GM12878 (cell line): ENCODE measurements around the gene SLC6A2. TPM values are rescaled to one million over a fixed set of nuclear protein-coding genes. Genes with fewer than 3 reads are reported as not detected.

ENCODE experiments used
- ATAC-seq: fragments of 200-7000 bp; cut with Tn5 transposase; 3 replicates; pipeline ENCODE4 v1.9.1; 2020; ENCODE audit warnings: mild to moderate bottlenecking, moderate library complexity
- BruUV-seq: library from RNA; stranded (reverse); fragments of 400-500 nt; replicated peaks from 2 replicates; lab custom pipeline; 2021; lab: Mats Ljungman, UMichigan
- CTCF ChIA-PET: fragments of 300-600 bp; sonication (Branson Sonifier 250); formaldehyde crosslinking; extraction: SDS; loops from one replicate; lab custom pipeline; 2021; ENCODE audit warnings: inconsistent platforms; lab: Yijun Ruan, JAX
- POLR2A ChIA-PET: fragments of 350-600 bp; formaldehyde crosslinking; extraction: SDS; loops from one replicate; lab custom pipeline; 2021; ENCODE audit warnings: inconsistent platforms; lab: Charles Lee
- RAD21 ChIA-PET: fragments of 300-600 bp; sonication (Branson Sonifier 250); formaldehyde crosslinking; loops from one replicate; lab custom pipeline; 2023; ENCODE audit warnings: antibody characterized with exemption; ENCODE audit not compliant: unreplicated experiment; lab: Charles Lee
- SMC1A ChIA-PET: fragments of 300-600 bp; sonication (Branson Sonifier 250); formaldehyde crosslinking; loops from one replicate; lab custom pipeline; 2023; ENCODE audit not compliant: unreplicated experiment, uncharacterized antibody; lab: Charles Lee
- DNase-seq: peaks from one replicate; pipeline ENCODE4 v3.0.0-alpha.2; 2011; ENCODE audit warnings: low read depth, low spot score
- FAIRE-seq: peaks from 3 replicates; lab custom pipeline; 2011; peaks lifted over from hg19 to GRCh38; lab: Jason Lieb, UNC
- H2AFZ ChIP-seq: 2 replicates; pipeline ENCODE4 v1.6.0; 2011; ENCODE audit warnings: low read depth, low read length, control low read depth; ENCODE audit not compliant: control insufficient read depth
- H3K27ac ChIP-seq: 2 replicates; pipeline ENCODE4 v1.5.1; 2011; ENCODE audit warnings: control low read depth; ENCODE audit not compliant: control insufficient read depth, insufficient read depth
- H3K27me3 ChIP-seq, 2 experiments: replicated peaks in 1 of 2; 2 replicates each; pipeline versions ENCODE4 v1.6.0 to v1.6.1; 2011; ENCODE audit warnings: low read length in 1 of 2; ENCODE audit not compliant: control insufficient read depth in 2 of 2, insufficient read depth in 2 of 2
- H3K36me3 ChIP-seq, 2 experiments: 2 replicates each; pipeline ENCODE4 v1.5.1; 2011; ENCODE audit warnings: low read length in 1 of 2; ENCODE audit not compliant: control insufficient read depth in 2 of 2, insufficient read depth in 2 of 2
- H3K4me1 ChIP-seq: 2 replicates; pipeline ENCODE4 v1.6.1; 2011; ENCODE audit warnings: mild to moderate bottlenecking, low read length, moderate library complexity, mixed read lengths; ENCODE audit not compliant: control insufficient read depth, insufficient read depth
- H3K4me2 ChIP-seq: 2 replicates; pipeline ENCODE4 v1.6.0; 2011; ENCODE audit warnings: control low read depth; ENCODE audit not compliant: control insufficient read depth, insufficient read depth
- H3K4me3 ChIP-seq: fragments of 200-600 bp; sonication (generic); 2 replicates; pipeline ENCODE4 v1.5.1; 2016
- H3K79me2 ChIP-seq: 2 replicates; pipeline ENCODE4 v1.6.0; 2011; ENCODE audit warnings: low read length; ENCODE audit not compliant: control insufficient read depth, insufficient read depth
- H3K9ac ChIP-seq: 2 replicates; pipeline ENCODE4 v1.8.0; 2011; ENCODE audit warnings: low read length, control low read depth, mixed read lengths; ENCODE audit not compliant: control insufficient read depth, insufficient read depth
- H3K9me3 ChIP-seq: replicated peaks from 3 replicates; pipeline ENCODE4 v1.5.1; 2011; ENCODE audit warnings: mild to moderate bottlenecking, low read length; ENCODE audit not compliant: control insufficient read depth, insufficient read depth
- H4K20me1 ChIP-seq: 2 replicates; pipeline ENCODE4 v1.6.0; 2011; ENCODE audit not compliant: control insufficient read depth, insufficient read depth
- ATF7 ChIP-seq: fragments of 450-650 bp; IDR thresholded peaks from 2 replicates; pipeline ENCODE4 v1.6.1; 2016; ENCODE audit warnings: low read depth, mild to moderate bottlenecking
- CHD4 ChIP-seq: fragments of 200-600 bp; sonication (generic); IDR thresholded peaks from 2 replicates; pipeline ENCODE4 v1.6.1; 2016; ENCODE audit warnings: mild to moderate bottlenecking
- ETV6 ChIP-seq, 2 experiments: fragments of 450-650 bp in 1 of 2; IDR thresholded peaks in 1 of 2; conservative IDR thresholded peaks in 1 of 2; 2 replicates each; pipeline ENCODE4 v1.6.1; 2014; ENCODE audit warnings: antibody characterized with exemption in 1 of 2, borderline replicate concordance in 1 of 2, low read depth in 1 of 2, mild to moderate bottlenecking in 1 of 2, moderate library complexity in 1 of 2
- IKZF2 ChIP-seq, 2 experiments: fragments of 450-650 bp; IDR thresholded peaks; 2 replicates each; pipeline ENCODE4 v1.6.1; 2017; ENCODE audit warnings: mild to moderate bottlenecking in 2 of 2, moderate library complexity in 2 of 2
- MEF2A ChIP-seq: IDR thresholded peaks from 2 replicates; pipeline ENCODE4 v1.6.1; 2011; ENCODE audit warnings: low read depth, mild to moderate bottlenecking, low read length, moderate library complexity; ENCODE audit not compliant: insufficient read depth
- MEF2B ChIP-seq: fragments of 450-650 bp; IDR thresholded peaks from 2 replicates; pipeline ENCODE4 v1.6.1; 2018; ENCODE audit warnings: mild to moderate bottlenecking, moderate library complexity; ENCODE audit not compliant: partially characterized antibody, poor library complexity, severe bottlenecking
- MTA2 ChIP-seq: fragments of 450-650 bp; IDR thresholded peaks from 2 replicates; pipeline ENCODE4 v1.6.1; 2016; ENCODE audit warnings: low read depth, mild to moderate bottlenecking, moderate library complexity
- MYB ChIP-seq: fragments of 150-350 bp; IDR thresholded peaks from 2 replicates; pipeline ENCODE4 v1.6.1; 2014; ENCODE audit warnings: mild to moderate bottlenecking, low read depth, low read length, borderline replicate concordance
- NR2C1 ChIP-seq: fragments of 450-650 bp; IDR thresholded peaks from 2 replicates; pipeline ENCODE4 v1.6.1; 2017; ENCODE audit warnings: antibody characterized with exemption, mild to moderate bottlenecking, moderate library complexity
- POU2F2 ChIP-seq: IDR thresholded peaks from 3 replicates; pipeline ENCODE4 v1.6.1; 2011; ENCODE audit warnings: low read depth, mild to moderate bottlenecking, low read length, borderline replicate concordance
- SPI1 ChIP-seq: IDR thresholded peaks from 2 replicates; pipeline ENCODE4 v1.6.1; 2011; ENCODE audit warnings: low read depth, mild to moderate bottlenecking, low read length, moderate library complexity, borderline replicate concordance; ENCODE audit not compliant: insufficient read depth
- TAF1 ChIP-seq: IDR thresholded peaks from 2 replicates; pipeline ENCODE4 v1.6.1; 2011; ENCODE audit warnings: mild to moderate bottlenecking, low read depth, low read length, borderline replicate concordance
- TCF12 ChIP-seq: IDR thresholded peaks from 2 replicates; pipeline ENCODE4 v1.6.1; 2011; ENCODE audit warnings: low read depth, mild to moderate bottlenecking, low read length
- ZNF274 ChIP-seq: IDR thresholded peaks from one replicate; pipeline ENCODE4 v1.8.0; 2011; ENCODE audit not compliant: insufficient read length, insufficient read depth
- ZZZ3 ChIP-seq: IDR thresholded peaks from 2 replicates; pipeline ENCODE4 v1.6.1; 2011; ENCODE audit warnings: low read depth; ENCODE audit not compliant: control insufficient read depth, insufficient read length
- WGBS: methylation state at CpG from one replicate; pipeline ENCODE4 v1.1.6; 2016; ENCODE audit warnings: low lambda C conversion rate; ENCODE audit not compliant: insufficient replicate concordance, insufficient coverage; ENCODE audit errors: missing lambda C conversion rate; 5-methylcytosine and 5-hydroxymethylcytosine counted together
- in situ Hi-C: fragments of 300-500 bp; cut with MboI; formaldehyde crosslinking; loops from 9 replicates; pipeline ENCODE4 v1.14.3; 2018; ENCODE audit warnings: mixed read lengths
- intact Hi-C: fragments of 100-400 bp; cut with micrococcal nuclease; formaldehyde crosslinking; loops from one replicate; pipeline ENCODE4 v1.14.2; 2022; ENCODE audit not compliant: unreplicated experiment
- polyA plus RNA-seq, 11 experiments: library from polyadenylated mRNA; depleted of rRNA in 4 of 11; unstranded in 6 of 11; stranded (reverse) in 5 of 11; fragments of >200 nt; fragmentation: Nextera tagmentation in 4 of 11; fragmentation: Illumina TruSeq in 1 of 11; extraction: Ambion mirVana in 4 of 11; extraction: Trizol in 1 of 11; gene quantifications; 1 replicate in 1 of 11; 2 replicates in 10 of 11; pipeline versions ENCODE4 v1.2.1 to v1.2.3, GENCODE V29; 2011 to 2016; ENCODE audit warnings: inconsistent platforms in 2 of 11, missing spikeins in 2 of 11, low read depth in 1 of 11
- total RNA-seq, 4 experiments: library from RNA; depleted of rRNA in 3 of 4; stranded (reverse); fragments of >200 nt in 3 of 4; fragmentation: Illumina TruSeq in 1 of 4; extraction: Trizol in 1 of 4; gene quantifications; 2 replicates each; pipeline versions ENCODE4 v1.2.1 to v1.2.3, GENCODE V29; 2013 to 2021
- TF ChIP-seq, protein P1 (sequence below): fragments of 450-650 bp; IDR thresholded peaks from 2 replicates; pipeline ENCODE4 v1.6.1; 2014; ENCODE audit warnings: mild to moderate bottlenecking
- TF ChIP-seq, protein P2 (sequence below): IDR thresholded peaks from 2 replicates; pipeline ENCODE4 v1.6.1; 2011; ENCODE audit warnings: low read depth, low read length, improper control_type of control experiment, borderline replicate concordance
- TF ChIP-seq, protein P3 (sequence below): fragments of 450-650 bp; formaldehyde crosslinking; IDR thresholded peaks from 2 replicates; pipeline ENCODE4 v1.4.0; 2020; ENCODE audit warnings: mild to moderate bottlenecking, moderate library complexity
- TF ChIP-seq, protein P4 (sequence below): fragments of 450-650 bp; IDR thresholded peaks from 2 replicates; pipeline ENCODE4 v1.6.1; 2017; ENCODE audit warnings: low read depth, mild to moderate bottlenecking, moderate library complexity

SLC6A2 gene
- total and polyA plus RNA-seq, 10 of the 15 experiments (the other 5 are each of a cell fraction or from before 2014, with no cell fraction given): not detected

DNA sequence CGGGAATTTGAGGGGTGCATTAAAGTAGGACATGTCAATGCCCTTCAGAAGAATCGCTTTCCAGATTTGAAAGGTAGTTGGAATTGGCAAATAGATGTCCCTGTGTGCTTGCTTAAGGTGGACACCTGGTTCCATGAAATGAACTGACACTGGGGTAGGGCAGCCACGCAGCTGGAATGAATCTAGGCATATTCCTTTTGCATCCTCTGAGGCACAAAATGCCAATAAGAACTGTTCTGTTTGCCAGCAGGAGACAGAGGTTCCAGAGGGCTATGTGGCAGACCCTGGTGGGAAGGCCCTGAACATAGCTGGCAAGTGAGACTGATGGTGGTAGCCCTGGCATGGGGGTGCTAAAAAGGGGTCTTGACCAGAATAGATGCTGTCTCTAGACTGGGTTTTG is 61.5 kb downstream of the SLC6A2 start:
- no peak for ATAC-seq
- in situ Hi-C loops: no loop called here
- no TSS peak for BruUV-seq

More for the DNA sequence above, 61.5 kb downstream of the SLC6A2 start:
- TF ChIP-seq ZNF274 (no peak), ATF7 (no peak), MTA2 (no peak), SPI1 (no peak), ETV6 (conservative IDR thresholded peaks at IDR 0.05 in 1 of 2, IDR thresholded peaks at IDR 0.05 in 1 of 2; ENCODE audit: borderline replicate concordance in 1 of 2, low read depth in 1 of 2) (no peak), TCF12 (no peak), TAF1 (no peak), NR2C1 (no peak), MYB (no peak), IKZF2 (IDR thresholded peaks at IDR 0.05) (no peak), ZZZ3 (no peak), CHD4 (no peak), MEF2B (no peak), POU2F2 (no peak), MEF2A (no peak)
- TF ChIP-seq, protein P1, sequence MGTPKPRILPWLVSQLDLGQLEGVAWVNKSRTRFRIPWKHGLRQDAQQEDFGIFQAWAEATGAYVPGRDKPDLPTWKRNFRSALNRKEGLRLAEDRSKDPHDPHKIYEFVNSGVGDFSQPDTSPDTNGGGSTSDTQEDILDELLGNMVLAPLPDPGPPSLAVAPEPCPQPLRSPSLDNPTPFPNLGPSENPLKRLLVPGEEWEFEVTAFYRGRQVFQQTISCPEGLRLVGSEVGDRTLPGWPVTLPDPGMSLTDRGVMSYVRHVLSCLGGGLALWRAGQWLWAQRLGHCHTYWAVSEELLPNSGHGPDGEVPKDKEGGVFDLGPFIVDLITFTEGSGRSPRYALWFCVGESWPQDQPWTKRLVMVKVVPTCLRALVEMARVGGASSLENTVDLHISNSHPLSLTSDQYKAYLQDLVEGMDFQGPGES: no peak
- TF ChIP-seq, protein P2, sequence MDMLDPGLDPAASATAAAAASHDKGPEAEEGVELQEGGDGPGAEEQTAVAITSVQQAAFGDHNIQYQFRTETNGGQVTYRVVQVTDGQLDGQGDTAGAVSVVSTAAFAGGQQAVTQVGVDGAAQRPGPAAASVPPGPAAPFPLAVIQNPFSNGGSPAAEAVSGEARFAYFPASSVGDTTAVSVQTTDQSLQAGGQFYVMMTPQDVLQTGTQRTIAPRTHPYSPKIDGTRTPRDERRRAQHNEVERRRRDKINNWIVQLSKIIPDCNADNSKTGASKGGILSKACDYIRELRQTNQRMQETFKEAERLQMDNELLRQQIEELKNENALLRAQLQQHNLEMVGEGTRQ: no peak
- TF ChIP-seq, protein P3, sequence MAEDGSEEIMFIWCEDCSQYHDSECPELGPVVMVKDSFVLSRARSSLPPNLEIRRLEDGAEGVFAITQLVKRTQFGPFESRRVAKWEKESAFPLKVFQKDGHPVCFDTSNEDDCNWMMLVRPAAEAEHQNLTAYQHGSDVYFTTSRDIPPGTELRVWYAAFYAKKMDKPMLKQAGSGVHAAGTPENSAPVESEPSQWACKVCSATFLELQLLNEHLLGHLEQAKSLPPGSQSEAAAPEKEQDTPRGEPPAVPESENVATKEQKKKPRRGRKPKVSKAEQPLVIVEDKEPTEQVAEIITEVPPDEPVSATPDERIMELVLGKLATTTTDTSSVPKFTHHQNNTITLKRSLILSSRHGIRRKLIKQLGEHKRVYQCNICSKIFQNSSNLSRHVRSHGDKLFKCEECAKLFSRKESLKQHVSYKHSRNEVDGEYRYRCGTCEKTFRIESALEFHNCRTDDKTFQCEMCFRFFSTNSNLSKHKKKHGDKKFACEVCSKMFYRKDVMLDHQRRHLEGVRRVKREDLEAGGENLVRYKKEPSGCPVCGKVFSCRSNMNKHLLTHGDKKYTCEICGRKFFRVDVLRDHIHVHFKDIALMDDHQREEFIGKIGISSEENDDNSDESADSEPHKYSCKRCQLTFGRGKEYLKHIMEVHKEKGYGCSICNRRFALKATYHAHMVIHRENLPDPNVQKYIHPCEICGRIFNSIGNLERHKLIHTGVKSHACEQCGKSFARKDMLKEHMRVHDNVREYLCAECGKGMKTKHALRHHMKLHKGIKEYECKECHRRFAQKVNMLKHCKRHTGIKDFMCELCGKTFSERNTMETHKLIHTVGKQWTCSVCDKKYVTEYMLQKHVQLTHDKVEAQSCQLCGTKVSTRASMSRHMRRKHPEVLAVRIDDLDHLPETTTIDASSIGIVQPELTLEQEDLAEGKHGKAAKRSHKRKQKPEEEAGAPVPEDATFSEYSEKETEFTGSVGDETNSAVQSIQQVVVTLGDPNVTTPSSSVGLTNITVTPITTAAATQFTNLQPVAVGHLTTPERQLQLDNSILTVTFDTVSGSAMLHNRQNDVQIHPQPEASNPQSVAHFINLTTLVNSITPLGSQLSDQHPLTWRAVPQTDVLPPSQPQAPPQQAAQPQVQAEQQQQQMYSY: no peak
- TF ChIP-seq, protein P4, sequence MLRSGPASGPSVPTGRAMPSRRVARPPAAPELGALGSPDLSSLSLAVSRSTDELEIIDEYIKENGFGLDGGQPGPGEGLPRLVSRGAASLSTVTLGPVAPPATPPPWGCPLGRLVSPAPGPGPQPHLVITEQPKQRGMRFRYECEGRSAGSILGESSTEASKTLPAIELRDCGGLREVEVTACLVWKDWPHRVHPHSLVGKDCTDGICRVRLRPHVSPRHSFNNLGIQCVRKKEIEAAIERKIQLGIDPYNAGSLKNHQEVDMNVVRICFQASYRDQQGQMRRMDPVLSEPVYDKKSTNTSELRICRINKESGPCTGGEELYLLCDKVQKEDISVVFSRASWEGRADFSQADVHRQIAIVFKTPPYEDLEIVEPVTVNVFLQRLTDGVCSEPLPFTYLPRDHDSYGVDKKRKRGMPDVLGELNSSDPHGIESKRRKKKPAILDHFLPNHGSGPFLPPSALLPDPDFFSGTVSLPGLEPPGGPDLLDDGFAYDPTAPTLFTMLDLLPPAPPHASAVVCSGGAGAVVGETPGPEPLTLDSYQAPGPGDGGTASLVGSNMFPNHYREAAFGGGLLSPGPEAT: no peak
- Histone ChIP-seq H3K4me1 (no peaks in the 10 kb centered on the region), H3K9me3 (no peaks in the 10 kb centered on the region), H3K4me2 (no peak overlapping the region), H3K36me3 (no peaks in the 10 kb centered on the region), H3K79me2 (no peaks in the 10 kb centered on the region), H3K27me3 (no peaks in the 10 kb centered on the region), H4K20me1 (no peaks in the 10 kb centered on the region), H2AFZ (no peak overlapping the region), H3K4me3 (no peak overlapping the region), H3K27ac (no peak overlapping the region), H3K9ac (no peak overlapping the region)
- CTCF ChIA-PET: interaction anchor here (1.1 kb wide), 2 partner anchors 10 to 124 kb away, joined by 3 read pairs; no protein-coding TSS in a partner anchor
- FAIRE-seq (no peak), DNase-seq (no peak)
- 12% methylated on average over 3 of the region's 3 CpGs for WGBS
- RAD21 ChIA-PET: no interaction called here
- POLR2A ChIA-PET: no interaction called here
- SMC1A ChIA-PET: no interaction called here
- intact Hi-C loops: no loop called here
